Measurements from ENCODE around the gene MANSC4.
A peak's percentile ranks its signal among the peaks of the same experiment; 100 is the strongest.

Gene MANSC4

DNA sequence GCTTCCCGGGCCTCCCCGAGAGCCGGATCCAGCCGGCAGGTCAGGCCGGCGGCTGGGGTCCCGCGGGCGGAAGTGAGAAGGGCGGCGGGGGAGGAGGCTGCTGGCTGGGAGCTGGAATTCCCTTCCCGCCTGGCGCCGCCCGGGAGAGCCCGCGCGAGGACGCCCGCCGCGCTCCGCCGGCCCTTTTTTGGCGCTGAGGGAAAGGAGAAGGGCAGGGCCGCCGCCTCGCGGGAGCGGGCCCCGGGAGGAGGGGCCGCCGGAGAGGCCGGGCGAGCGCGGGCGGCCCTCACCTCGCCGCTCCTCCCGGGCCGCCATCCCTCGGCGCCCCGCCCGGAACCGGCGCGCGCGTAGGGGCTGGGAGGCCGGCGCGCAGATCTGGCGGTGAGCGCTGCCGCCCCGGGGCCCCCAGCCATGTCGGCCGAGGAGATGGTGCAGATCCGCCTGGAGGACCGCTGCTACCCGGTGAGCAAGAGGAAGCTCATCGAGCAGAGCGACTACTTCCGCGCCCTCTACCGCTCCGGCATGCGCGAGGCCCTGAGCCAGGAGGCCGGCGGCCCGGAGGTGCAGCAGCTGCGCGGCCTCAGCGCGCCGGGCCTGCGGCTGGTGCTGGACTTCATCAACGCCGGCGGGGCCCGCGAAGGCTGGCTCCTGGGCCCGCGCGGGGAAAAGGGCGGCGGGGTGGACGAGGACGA, at the start of gene MANSC4, which contains the start of gene KLHL42:
Gene MANSC4 (minus strand): TSS at position 317 of the 692 bp plus-strand sequence. CDS start 8,960 bp downstream, outside the sequence.
Gene KLHL42 (plus strand): TSS at position 314 of the 692 bp plus-strand sequence. CDS start 98 bp downstream, at position 412.
- peak; percentile 20 to 49 (median 37) for DNase-seq (ENCODE audit: low read depth in 3 of 3, low spot score in 1 of 3)

DNA sequence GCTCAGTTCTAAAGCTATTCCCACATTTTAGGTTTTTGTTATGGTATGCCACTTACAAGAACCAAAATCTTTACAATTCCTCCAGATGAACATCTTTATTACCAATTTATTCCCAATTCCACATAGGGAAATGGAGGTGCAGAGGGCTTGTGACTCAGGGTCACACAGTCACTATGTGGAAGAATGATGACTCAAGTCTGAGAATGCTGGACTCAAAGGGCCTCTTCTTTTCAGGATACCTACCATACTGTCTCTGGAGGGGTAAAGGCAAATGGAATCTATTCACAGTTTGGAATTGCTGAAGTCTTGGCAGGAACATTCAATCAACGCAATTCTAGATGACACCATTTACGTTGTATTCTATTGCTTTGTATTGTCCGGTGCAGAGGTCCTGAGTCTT, 48.2 kb upstream of the MANSC4 start:
- DNase-seq (ENCODE audit: low read depth in 3 of 3, low spot score in 1 of 3) = no peak

GRCh38 chr12:27826076-27826475, 46.0 kb upstream of the MANSC4 start:
- DNase-seq (ENCODE audit: low read depth in 3 of 3, low spot score in 1 of 3) = no peak

- no peak for DNase-seq (ENCODE audit: low read depth in 3 of 3, low spot score in 1 of 3)
These were observed 44.2 kb upstream of the MANSC4 start for GRCh38 chr12:27824126-27824842.

DNA sequence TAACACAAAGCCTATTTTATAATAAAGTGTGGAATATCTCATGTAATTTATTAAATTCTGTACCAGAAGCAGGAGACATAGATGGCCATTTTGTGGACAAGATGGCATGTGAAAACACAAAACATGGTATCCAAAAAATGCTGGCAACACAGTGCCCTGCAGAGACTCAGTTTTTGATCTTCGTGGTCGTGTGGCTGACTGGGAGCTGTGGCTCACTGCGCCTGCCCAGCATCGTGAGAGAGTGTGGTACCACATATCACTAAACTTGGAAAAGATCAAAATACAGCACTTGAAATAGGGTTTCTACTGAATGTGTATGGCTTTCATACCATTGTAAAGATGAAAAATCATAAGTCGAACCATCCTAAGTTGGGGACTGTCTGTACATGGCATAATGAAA, 43.0 kb upstream of the MANSC4 start:
- no peak for DNase-seq (ENCODE audit: low read depth in 3 of 3, low spot score in 1 of 3)

DNA sequence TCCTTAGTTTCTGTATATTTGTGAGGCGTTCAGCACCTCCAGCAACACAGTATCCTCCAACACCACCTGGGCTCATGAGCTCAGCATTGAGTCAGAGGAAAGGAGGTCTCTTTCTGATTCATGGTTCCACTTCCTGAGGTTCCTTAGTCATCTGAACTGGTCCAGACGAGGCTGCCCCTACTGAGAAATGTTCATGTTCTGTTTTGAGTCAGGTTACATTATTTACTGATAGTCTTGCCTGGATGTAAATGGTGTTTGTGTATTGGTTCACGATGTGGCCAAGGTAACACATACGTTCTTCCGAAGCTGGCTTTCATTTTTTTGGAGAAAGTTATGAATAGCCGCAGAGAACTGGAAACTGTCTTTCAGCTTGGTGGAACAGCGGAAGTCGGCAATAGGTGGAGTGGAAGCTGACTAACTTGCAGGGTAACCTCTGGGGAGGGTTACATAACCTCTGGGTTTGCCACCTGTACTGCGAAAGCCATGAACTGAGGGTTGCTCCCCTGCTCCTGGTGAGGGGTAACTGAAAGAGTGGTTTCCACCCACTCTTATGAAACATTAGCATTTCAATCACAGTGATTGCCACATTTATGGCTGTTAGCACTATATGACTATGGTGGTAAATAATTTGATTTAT, 42.2 kb upstream of the MANSC4 start:
- DNase-seq (ENCODE audit: low read depth in 3 of 3, low spot score in 1 of 3) = peak; percentile 32 to 40 (median 39)

- no peak for DNase-seq (ENCODE audit: low read depth in 3 of 3, low spot score in 1 of 3)
These were observed 41.4 kb upstream of the MANSC4 start for GRCh38 chr12:27821259-27821973.

- DNase-seq (ENCODE audit: low read depth in 3 of 3, low spot score in 1 of 3) = no peak
These were observed 40.5 kb upstream of the MANSC4 start for GRCh38 chr12:27820564-27820963.

- no peak for DNase-seq (ENCODE audit: low read depth in 3 of 3, low spot score in 1 of 3)
These were observed 38.4 kb upstream of the MANSC4 start for GRCh38 chr12:27818401-27818918.

DNA sequence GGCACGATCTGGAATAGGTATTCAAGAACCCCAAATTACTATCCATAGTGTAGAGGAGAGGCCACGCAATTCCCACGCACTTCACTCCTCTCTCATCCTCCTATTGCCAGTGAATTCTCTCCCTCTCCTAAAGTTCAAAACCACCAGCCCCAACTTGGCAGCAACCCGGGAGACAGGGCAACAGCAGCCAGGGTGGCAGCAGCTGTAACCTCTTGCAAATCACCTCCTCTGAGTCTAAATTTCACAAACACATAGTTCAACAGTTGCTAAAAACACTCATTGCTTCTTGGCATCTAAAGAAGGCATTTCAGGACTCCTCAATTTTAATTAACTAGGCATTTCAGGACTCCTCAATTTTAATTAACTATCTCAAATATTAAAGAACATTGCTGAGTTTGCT, 37.7 kb upstream of the MANSC4 start:
- no peak for DNase-seq (ENCODE audit: low read depth in 3 of 3, low spot score in 1 of 3)

DNA sequence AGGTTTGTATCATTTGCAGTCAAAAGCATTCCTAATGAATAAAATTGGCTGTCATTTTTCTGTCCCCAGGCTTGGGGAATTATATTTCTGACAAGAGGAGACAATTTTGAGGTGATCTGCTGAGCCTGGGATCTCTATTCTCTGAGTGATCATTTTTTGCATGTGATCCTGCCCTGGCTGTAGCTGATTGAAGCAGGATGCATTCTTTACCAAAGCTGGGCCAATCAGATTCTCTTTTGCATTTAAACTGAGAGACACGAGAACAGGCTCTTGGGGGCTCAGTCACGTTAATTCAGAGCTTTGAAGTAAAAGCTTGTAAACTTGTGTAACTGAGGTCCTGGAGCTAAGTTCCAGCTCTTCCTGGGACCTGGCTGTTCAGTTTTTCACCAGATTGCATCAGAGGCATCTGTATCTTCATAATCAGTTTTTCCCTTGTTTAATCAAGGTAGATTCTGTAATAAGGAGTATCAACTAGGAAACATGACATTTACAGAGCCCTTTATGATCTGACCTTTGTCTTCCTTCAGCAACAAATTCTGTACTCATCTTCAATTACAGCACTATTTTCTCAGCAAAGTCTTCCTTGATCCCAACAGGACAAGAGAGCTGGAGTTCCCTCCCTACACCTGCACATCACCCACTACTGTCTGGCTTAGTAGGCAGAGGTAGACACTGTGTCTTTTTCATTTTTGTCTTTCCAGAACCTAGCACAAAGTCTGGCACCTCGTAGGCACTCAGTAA, 35.0 kb upstream of the MANSC4 start:
- DNase-seq (ENCODE audit: low read depth in 3 of 3, low spot score in 1 of 3) = no peak

- DNase-seq (ENCODE audit: low read depth in 3 of 3, low spot score in 1 of 3) = no peak
These were observed 34.4 kb upstream of the MANSC4 start for GRCh38 chr12:27814411-27814810.

DNA sequence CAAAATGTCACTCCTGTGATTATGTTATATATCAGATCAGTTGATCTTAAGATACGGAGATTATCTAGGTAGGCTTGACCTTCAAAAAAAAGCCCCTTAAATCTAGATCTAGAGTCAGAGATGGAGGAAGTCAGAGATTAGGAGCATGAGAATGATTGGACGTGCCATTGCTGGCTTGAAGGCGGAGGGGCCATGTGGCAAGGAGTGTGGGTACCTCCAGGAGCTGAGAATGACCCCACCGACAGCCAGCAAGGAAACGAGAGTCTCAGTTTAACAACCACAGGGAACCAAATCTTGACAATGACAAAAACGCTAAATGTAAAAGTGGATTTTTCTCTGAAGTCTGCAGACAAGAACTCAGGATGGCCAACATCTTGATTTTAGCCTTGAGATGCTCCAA, 32.5 kb upstream of the MANSC4 start:
- no peak for DNase-seq (ENCODE audit: low read depth in 3 of 3, low spot score in 1 of 3)

DNA sequence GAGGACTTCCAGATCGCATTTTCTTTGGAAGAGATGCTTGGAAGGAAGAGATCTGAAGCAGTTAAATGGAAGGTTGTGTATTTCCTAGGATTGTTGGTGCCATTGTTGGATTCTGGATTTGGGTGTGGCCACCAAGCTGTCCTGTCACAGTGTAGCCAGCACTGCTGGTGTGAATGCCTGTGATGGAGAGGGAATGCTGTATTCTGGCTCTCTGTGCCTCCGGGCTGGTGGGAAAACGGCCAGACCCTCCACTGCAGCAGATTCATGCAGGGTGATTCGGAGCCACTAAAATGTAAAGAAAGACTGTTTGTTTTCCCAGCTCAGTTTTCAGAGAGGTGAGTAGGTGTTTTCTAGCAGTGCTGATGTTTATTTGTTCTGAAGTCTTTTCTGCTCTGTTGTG, 30.7 kb upstream of the MANSC4 start:
- DNase-seq (ENCODE audit: low read depth in 3 of 3, low spot score in 1 of 3) = no peak

- DNase-seq (ENCODE audit: low read depth in 3 of 3, low spot score in 1 of 3) = no peak
These were observed 28.8 kb upstream of the MANSC4 start for GRCh38 chr12:27808841-27809240.

GRCh38 chr12:27807063-27807703, 27.1 kb upstream of the MANSC4 start:
- no peak for DNase-seq (ENCODE audit: low read depth in 3 of 3, low spot score in 1 of 3)

- no peak for DNase-seq (ENCODE audit: low read depth in 3 of 3, low spot score in 1 of 3)
These were observed 26.2 kb upstream of the MANSC4 start for GRCh38 chr12:27806259-27806658.

DNA sequence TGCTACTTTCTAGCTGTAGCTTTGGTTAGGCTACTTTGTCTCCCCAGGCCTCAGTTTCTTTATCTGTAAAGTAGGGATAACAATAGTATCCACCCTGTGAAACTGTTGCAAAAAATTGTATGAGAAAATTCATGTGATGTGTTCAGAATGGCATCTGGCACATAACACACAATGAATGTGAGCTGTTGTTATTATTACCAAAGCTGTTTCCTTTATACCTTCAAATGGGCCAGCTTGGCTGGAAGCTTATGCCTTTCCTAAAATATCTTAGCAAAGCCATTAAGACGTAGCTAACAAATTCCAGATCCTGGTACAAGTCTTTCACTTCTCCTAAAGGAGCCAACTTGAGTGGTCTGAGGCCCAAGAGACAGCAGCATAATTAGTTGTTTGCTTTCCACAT, 25.2 kb upstream of the MANSC4 start:
- DNase-seq (ENCODE audit: low read depth in 3 of 3, low spot score in 1 of 3) = no peak

GRCh38 chr12:27802936-27803335, 22.9 kb upstream of the MANSC4 start:
- no peak for DNase-seq (ENCODE audit: low read depth in 3 of 3, low spot score in 1 of 3)

DNA sequence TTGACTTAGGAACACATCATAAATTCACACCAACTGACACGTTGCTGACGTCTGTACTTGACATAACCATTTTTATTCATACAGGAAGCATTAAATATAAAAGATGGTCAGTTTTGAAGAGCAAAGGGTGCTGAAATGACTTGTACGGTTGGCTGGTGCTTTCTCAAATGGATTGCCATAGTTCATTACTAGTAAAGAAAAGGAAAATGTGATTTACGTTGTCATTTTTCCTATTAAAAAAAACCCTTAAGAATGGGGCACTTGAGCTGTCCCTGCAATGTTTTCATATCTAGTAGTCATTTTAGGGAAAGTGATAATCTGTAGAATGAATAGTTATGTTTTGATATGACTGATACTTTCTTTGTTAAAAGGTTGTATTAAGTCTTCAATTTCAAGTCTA, 22.5 kb upstream of the MANSC4 start:
- DNase-seq (ENCODE audit: low read depth in 3 of 3, low spot score in 1 of 3) = no peak

All from stimulated activated CD4-positive, alpha-beta T cell treated with anti-CD3 and anti-CD28 coated beads, TNF-alpha, amount 100 ng/mL, for 1 hour (primary cell).